Lung (tissue), 12 donors: ENCODE measurements around the gene PSMB3. TPM values are rescaled to one million over a fixed set of nuclear protein-coding genes. Genes with fewer than 3 reads are reported as not detected.

Experiments used
- ATAC-seq: fragments of 200-7000 bp; cut with Tn5 transposase; one replicate; pipeline ENCODE4 v1.9.1; 2020; ENCODE audit warnings: moderate number of reproducible peaks; ENCODE audit not compliant: insufficient read depth, low FRiP score
- DNase-seq, 3 donors: peaks; one replicate each; pipeline ENCODE4 v3.0.0-alpha.2; 2013 to 2017
- H3K27ac ChIP-seq, 2 donors: one replicate each; pipeline ENCODE4 v1.5.1; 2013; ENCODE audit warnings: mild to moderate bottlenecking in 2 of 2, moderate library complexity in 2 of 2, control low read depth in 1 of 2, inconsistent platforms in 1 of 2, low read depth in 1 of 2, low read length in 1 of 2
- H3K27me3 ChIP-seq, 3 donors: one replicate each; pipeline ENCODE4 v1.5.1; 2013; ENCODE audit warnings: low read length in 2 of 3; ENCODE audit not compliant: control insufficient read depth in 3 of 3, insufficient read depth in 3 of 3
- H3K36me3 ChIP-seq, 4 donors: one replicate each; pipeline ENCODE4 v1.5.1; 2013; ENCODE audit warnings: low read length in 4 of 4, mild to moderate bottlenecking in 1 of 4, moderate library complexity in 1 of 4; ENCODE audit not compliant: control insufficient read depth in 4 of 4, insufficient read depth in 4 of 4
- H3K4me1 ChIP-seq, 5 donors: one replicate each; pipeline ENCODE4 v1.5.1; 2013; ENCODE audit warnings: low read length in 5 of 5, mild to moderate bottlenecking in 2 of 5, moderate library complexity in 1 of 5; ENCODE audit not compliant: control insufficient read depth in 5 of 5, insufficient read depth in 5 of 5
- H3K4me3 ChIP-seq: one replicate; pipeline ENCODE4 v1.5.1; 2013; ENCODE audit warnings: mild to moderate bottlenecking, control low read depth, moderate library complexity
- H3K9ac ChIP-seq, 2 donors: one replicate each; pipeline ENCODE4 v1.5.1; 2013; ENCODE audit warnings: low read length in 2 of 2, control low read depth in 1 of 2; ENCODE audit not compliant: insufficient read depth in 1 of 2
- H3K9me3 ChIP-seq, 4 donors: one replicate each; pipeline ENCODE4 v1.5.1; 2013; ENCODE audit warnings: low read length in 3 of 4, mild to moderate bottlenecking in 1 of 4, moderate library complexity in 1 of 4; ENCODE audit not compliant: control insufficient read depth in 4 of 4, insufficient read depth in 3 of 4
- WGBS, 2 donors: extraction: QIAGEN DNeasy Blood & Tissue Kit; methylation state at CpG; one replicate each; pipeline ENCODE4 v1.1.7; 2013; 5-methylcytosine and 5-hydroxymethylcytosine counted together
- polyA plus RNA-seq, 2 donors: library from polyadenylated mRNA; stranded (reverse); fragments of 200-250 nt; gene quantifications; one replicate each; pipeline ENCODE4 v1.2.1, GENCODE V29; 2013
- total RNA-seq, 2 donors: library from RNA; depleted of rRNA in 1 of 2; stranded (reverse); fragments of >200 nt in 1 of 2; gene quantifications; one replicate each; pipeline ENCODE4 v1.2.1, GENCODE V29; 2014 to 2021
- TF ChIP-seq, protein P1 (sequence below): IDR thresholded peaks from 2 replicates; pipeline ENCODE4 v1.5.1; 2012; ENCODE audit warnings: mild to moderate bottlenecking; ENCODE audit errors: control extremely low read depth, extremely low read depth
- donor health status: control.
- donor health status: control.
- donor health status: Bipolar disorder and iron deficiency.
- donor health status: healthy.
- donor health status: DM: yes; HTN: yes; CAD: no.

PSMB3 gene
- total and polyA plus RNA-seq, 4 donors = 81.3 to 374 (median 234) TPM

DNA sequence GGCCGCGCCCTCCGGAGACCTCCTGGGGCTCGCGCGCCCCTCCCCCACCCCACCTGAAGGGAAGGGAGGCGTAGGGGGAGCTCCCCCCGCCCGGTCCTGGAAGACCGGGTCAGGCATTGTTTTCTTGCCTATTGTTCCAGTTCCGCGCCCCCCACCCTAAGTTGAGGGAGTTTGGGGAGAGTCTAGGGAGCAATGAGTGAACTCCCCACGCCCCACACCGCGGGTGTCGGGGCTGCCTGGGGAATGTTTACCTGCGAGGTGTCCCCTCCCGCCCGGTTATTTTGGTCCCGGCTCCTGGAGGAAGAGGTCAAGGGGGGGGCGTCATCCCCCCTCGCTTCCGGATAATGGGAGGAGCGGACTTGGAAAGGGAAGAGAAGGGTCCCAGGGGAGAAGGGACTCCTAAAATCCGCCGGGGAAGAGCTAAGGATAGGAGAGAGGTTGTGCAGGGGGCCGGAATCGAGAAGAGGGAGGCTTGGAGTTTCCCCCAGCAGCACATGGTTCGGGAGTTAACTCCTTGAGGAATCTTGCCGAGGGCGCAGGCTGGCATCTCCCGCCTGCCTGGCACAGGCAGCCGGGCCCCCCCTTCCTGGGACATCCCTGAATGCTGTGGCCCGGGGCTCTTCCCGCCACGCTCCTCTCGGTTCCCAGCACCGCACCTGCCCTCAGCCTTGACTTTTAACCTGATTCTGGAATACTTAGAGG is 46.6 kb upstream of the PSMB3 start:
- peak overlapping the region; percentile 59 for H3K4me3 ChIP-seq
- H3K27ac ChIP-seq = peak overlapping the region; percentile 87 to 97
- H3K27me3 ChIP-seq = no peaks in the 10 kb centered on the region
- no peaks in the 10 kb centered on the region for H3K9me3 ChIP-seq
- no peak for ATAC-seq
- TF ChIP-seq, protein P1, sequence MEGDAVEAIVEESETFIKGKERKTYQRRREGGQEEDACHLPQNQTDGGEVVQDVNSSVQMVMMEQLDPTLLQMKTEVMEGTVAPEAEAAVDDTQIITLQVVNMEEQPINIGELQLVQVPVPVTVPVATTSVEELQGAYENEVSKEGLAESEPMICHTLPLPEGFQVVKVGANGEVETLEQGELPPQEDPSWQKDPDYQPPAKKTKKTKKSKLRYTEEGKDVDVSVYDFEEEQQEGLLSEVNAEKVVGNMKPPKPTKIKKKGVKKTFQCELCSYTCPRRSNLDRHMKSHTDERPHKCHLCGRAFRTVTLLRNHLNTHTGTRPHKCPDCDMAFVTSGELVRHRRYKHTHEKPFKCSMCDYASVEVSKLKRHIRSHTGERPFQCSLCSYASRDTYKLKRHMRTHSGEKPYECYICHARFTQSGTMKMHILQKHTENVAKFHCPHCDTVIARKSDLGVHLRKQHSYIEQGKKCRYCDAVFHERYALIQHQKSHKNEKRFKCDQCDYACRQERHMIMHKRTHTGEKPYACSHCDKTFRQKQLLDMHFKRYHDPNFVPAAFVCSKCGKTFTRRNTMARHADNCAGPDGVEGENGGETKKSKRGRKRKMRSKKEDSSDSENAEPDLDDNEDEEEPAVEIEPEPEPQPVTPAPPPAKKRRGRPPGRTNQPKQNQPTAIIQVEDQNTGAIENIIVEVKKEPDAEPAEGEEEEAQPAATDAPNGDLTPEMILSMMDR = no peak
- H3K36me3 ChIP-seq = peaks cover 0 to 20% (median 6%) of the 10 kb centered on the region in 4 donors
- DNase-seq = peak; percentile 43 to 65 (median 54)
- peak overlapping the region in 1 of 2 donors; percentile 11 for H3K9ac ChIP-seq
- peaks cover 3 to 44% (median 10%) of the 10 kb centered on the region in 5 donors for H3K4me1 ChIP-seq
- 0 to 1% methylated on average over 36 to 38 of the region's 38 CpGs for WGBS, 2 donors

DNA sequence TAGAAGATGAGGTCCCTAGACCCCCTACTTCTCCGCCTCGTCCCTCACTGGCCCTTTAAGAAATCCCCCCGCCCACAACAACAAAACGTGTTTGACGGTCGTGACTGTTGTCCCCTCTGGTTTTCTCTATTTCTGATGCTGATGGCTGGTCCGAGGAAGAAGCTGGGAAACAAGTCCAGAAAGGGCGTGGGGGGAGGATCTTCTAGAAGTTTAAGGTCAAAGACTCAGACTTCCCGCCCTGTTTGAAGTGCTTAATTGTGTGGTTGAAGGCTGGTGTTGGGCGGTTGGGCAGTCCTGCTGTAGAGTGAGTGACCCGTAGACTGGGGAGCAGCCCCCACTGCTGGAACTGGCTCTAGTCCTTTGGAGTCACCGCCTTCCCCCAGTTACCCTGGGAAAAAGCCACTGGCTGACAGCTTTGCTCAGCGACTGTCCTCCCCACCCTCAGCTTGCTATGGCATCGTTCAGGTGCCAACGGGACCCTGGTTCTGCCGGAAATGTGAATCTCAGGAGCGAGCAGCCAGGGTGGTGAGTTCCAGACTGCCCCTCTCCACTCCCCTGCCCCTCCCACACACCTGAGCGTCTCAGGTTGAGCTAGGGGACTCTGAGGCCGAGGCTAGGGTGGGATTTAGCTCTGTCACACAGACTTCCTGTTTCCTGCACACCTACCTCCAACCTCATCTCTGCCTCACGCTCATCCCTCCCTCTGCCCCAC is 45.9 kb upstream of the PSMB3 start:
- WGBS, 2 donors = 13 to 23% methylated on average over 20 of the region's 20 CpGs
- Histone ChIP-seq H3K9ac (no peak overlapping the region), H3K27me3 (no peaks in the 10 kb centered on the region), H3K27ac (peak overlapping the region; percentile 87 to 97), H3K4me1 (peaks cover 0 to 40% (median 8%) of the 10 kb centered on the region in 5 donors), H3K4me3 (peak overlapping the region; percentile 59), H3K9me3 (no peaks in the 10 kb centered on the region), H3K36me3 (peaks cover 0 to 25% (median 7%) of the 10 kb centered on the region in 4 donors)
- TF ChIP-seq, protein P1 = no peak
- ATAC-seq (no peak), DNase-seq (peak in 1 of 3 donors; percentile 48)

DNA sequence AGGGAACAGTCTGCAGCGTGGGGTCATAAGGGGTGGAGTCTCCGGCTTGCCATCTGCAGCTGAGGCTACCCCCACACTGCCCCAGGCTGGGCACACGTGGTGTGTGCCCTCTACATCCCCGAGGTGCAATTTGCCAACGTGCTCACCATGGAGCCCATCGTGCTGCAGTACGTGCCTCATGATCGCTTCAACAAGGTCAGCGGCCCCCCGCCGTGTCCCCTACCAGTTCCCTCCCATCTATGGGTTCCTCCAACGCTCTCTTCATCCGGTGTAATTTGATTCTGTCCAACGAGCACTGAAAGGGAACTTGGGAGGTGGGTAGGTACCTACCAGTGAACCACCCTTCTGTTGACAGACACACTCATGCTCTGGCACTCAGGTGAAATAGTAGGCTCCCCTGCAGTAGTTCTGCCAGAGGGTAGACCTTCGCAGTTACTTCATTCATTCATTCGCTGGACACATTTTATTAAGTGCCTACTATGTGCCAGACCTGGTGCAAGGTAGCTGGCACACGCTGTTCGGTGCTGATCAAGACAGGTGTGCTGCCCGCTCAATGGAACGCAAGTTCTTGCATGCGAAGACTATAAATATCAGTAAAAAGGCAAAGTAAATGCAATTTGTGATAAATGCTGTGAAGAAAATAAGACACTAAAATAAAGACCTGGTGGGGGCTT is 44.7 kb upstream of the PSMB3 start:
- TF ChIP-seq, protein P1 = no peak

More for the DNA sequence above, 44.7 kb upstream of the PSMB3 start:
- Histone ChIP-seq H3K36me3 (peaks cover 0 to 36% (median 12%) of the 10 kb centered on the region in 4 donors), H3K27ac (no peak overlapping the region), H3K9me3 (no peaks in the 10 kb centered on the region), H3K9ac (no peak overlapping the region), H3K4me3 (no peak overlapping the region), H3K27me3 (no peaks in the 10 kb centered on the region), H3K4me1 (peaks cover 0 to 32% (median 7%) of the 10 kb centered on the region in 5 donors)
- WGBS, 2 donors = 76 to 81% methylated on average over 21 of the region's 21 CpGs
- no peak for ATAC-seq
- no peak for DNase-seq
